H1 (cell line): ENCODE results near the gene EPHA6. TPM values are rescaled to one million over a fixed set of nuclear protein-coding genes. Genes with fewer than 3 reads are reported as not detected.

ENCODE experiments used
- CTCF ChIA-PET: fragments of 300-600 bp; sonication (Branson Sonifier 250); formaldehyde crosslinking; loops from one replicate; lab custom pipeline; 2021; ENCODE audit not compliant: partially characterized antibody; lab: Charles Lee
- POLR2A ChIA-PET: fragments of 300-600 bp; sonication (Branson Sonifier 250); formaldehyde crosslinking; loops from one replicate; lab custom pipeline; 2021; ENCODE audit warnings: inconsistent platforms; ENCODE audit not compliant: partially characterized antibody; lab: Charles Lee
- DNase-seq, 2 experiments: peaks; one replicate each; pipeline versions ENCODE4 v3.0.0 to v3.0.0-alpha.2; 2010 to 2022; ENCODE audit warnings: low spot score in 2 of 2, low read depth in 1 of 2, mixed read lengths in 1 of 2
- FAIRE-seq: peaks from 2 replicates; lab custom pipeline; 2011; peaks lifted over from hg19 to GRCh38; lab: Jason Lieb, UNC
- H2AFZ ChIP-seq: 2 replicates; pipeline ENCODE4 v1.8.1; 2012; ENCODE audit warnings: low read length, inconsistent platforms
- H2AK5ac ChIP-seq: 2 replicates; pipeline ENCODE4 v1.6.1; 2013; ENCODE audit warnings: low read depth, low read length
- H2BK120ac ChIP-seq: replicated peaks from 2 replicates; pipeline ENCODE3; 2013; ENCODE audit warnings: low read depth, low read length, inconsistent platforms
- H2BK12ac ChIP-seq: 2 replicates; pipeline ENCODE4 v1.6.1; 2013; ENCODE audit warnings: low read depth, low read length
- H2BK15ac ChIP-seq: 2 replicates; pipeline ENCODE4 v1.6.1; 2013; ENCODE audit warnings: low read length
- H2BK20ac ChIP-seq: 2 replicates; pipeline ENCODE4 v1.6.1; 2013; ENCODE audit warnings: low read length
- H2BK5ac ChIP-seq: 2 replicates; pipeline ENCODE4 v1.6.1; 2013; ENCODE audit warnings: low read depth, low read length
- H3K14ac ChIP-seq: 2 replicates; pipeline ENCODE4 v1.6.1; 2013; ENCODE audit warnings: inconsistent platforms; ENCODE audit not compliant: insufficient read length
- H3K18ac ChIP-seq: 2 replicates; pipeline ENCODE4 v1.6.1; 2013; ENCODE audit warnings: low read length; ENCODE audit errors: extremely low read depth
- H3K23ac ChIP-seq: 2 replicates; pipeline ENCODE4 v1.6.1; 2013; ENCODE audit warnings: inconsistent platforms; ENCODE audit not compliant: insufficient read length
- H3K23me2 ChIP-seq: 2 replicates; pipeline ENCODE4 v1.6.1; 2013; ENCODE audit warnings: low read depth, low read length
- H3K27ac ChIP-seq: 2 replicates; pipeline ENCODE4 v1.6.1; 2011; ENCODE audit warnings: low read depth, low read length, inconsistent platforms
- H3K27me3 ChIP-seq, 4 experiments: replicated peaks in 1 of 4; 1 replicate in 1 of 4; 2 replicates in 3 of 4; pipeline versions ENCODE4 v1.6.1 to v1.8.1; 2011 to 2013; ENCODE audit warnings: low read length in 3 of 4, mild to moderate bottlenecking in 3 of 4, inconsistent platforms in 2 of 4, mixed read lengths in 2 of 4, moderate library complexity in 1 of 4; ENCODE audit not compliant: control insufficient read depth in 3 of 4, insufficient read depth in 3 of 4; ENCODE audit errors: extremely low read depth in 1 of 4
- H3K36me3 ChIP-seq, 4 experiments: 2 replicates each; pipeline versions ENCODE4 v1.6.1 to v1.8.1; 2011 to 2013; ENCODE audit warnings: mild to moderate bottlenecking in 4 of 4, low read length in 3 of 4, moderate library complexity in 2 of 4, control low read depth in 1 of 4, inconsistent platforms in 1 of 4; ENCODE audit not compliant: insufficient read depth in 4 of 4, control insufficient read depth in 2 of 4
- H3K4ac ChIP-seq: replicated peaks from 2 replicates; pipeline ENCODE3; 2013; ENCODE audit warnings: low read length, low read depth, mixed read lengths, inconsistent platforms; ENCODE audit not compliant: insufficient read length
- H3K4me1 ChIP-seq, 4 experiments: replicated peaks in 1 of 4; 1 replicate in 1 of 4; 2 replicates in 3 of 4; pipeline versions ENCODE4 v1.6.1 to v1.8.1; 2011 to 2013; ENCODE audit warnings: low read length in 3 of 4, inconsistent platforms in 2 of 4, mixed read lengths in 1 of 4; ENCODE audit not compliant: insufficient read depth in 4 of 4, control insufficient read depth in 3 of 4
- H3K4me2 ChIP-seq, 2 experiments: 2 replicates each; pipeline versions ENCODE4 v1.6.1 to v1.8.1; 2011 to 2013; ENCODE audit warnings: low read depth in 2 of 2, low read length in 2 of 2, control low read depth in 1 of 2, inconsistent platforms in 1 of 2, mild to moderate bottlenecking in 1 of 2; ENCODE audit not compliant: insufficient read depth in 1 of 2
- H3K4me3 ChIP-seq, 4 experiments: fragments of 200-600, 300-600 bp in 1 of 4; sonication (generic), shearing (Covaris generic), sonication (Bioruptor Twin) in 1 of 4; 2 replicates each; pipeline versions ENCODE4 v1.5.1 to v1.8.1; 2011 to 2016; ENCODE audit warnings: low read length in 4 of 4, low read depth in 3 of 4, control low read depth in 2 of 4, inconsistent platforms in 2 of 4, mild to moderate bottlenecking in 2 of 4, mixed read lengths in 1 of 4, moderate library complexity in 1 of 4; ENCODE audit not compliant: insufficient read depth in 2 of 4; ENCODE audit errors: extremely low read depth in 1 of 4
- H3K56ac ChIP-seq: replicated peaks from 2 replicates; pipeline ENCODE3; 2013; ENCODE audit warnings: low read depth, mild to moderate bottlenecking, mixed read lengths, low read length, inconsistent platforms; ENCODE audit not compliant: insufficient read length
- H3K79me1 ChIP-seq: 2 replicates; pipeline ENCODE4 v1.6.1; 2013; ENCODE audit warnings: low read depth, low read length, control low read depth
- H3K79me2 ChIP-seq, 2 experiments: 2 replicates each; pipeline versions ENCODE4 v1.6.1 to v1.8.1; 2012 to 2013; ENCODE audit warnings: low read length in 2 of 2, mild to moderate bottlenecking in 2 of 2, inconsistent platforms in 1 of 2; ENCODE audit not compliant: insufficient read depth in 2 of 2, control insufficient read depth in 1 of 2
- H3K9ac ChIP-seq, 4 experiments: replicated peaks in 1 of 4; 1 replicate in 1 of 4; 2 replicates in 3 of 4; pipeline versions ENCODE4 v1.6.1 to v1.8.1; 2011 to 2013; ENCODE audit warnings: low read depth in 3 of 4, low read length in 3 of 4, control low read depth in 2 of 4, mild to moderate bottlenecking in 2 of 4, moderate library complexity in 2 of 4, inconsistent platforms in 1 of 4; ENCODE audit errors: extremely low read depth in 1 of 4
- H3K9me3 ChIP-seq, 2 experiments: 2 replicates each; pipeline versions ENCODE4 v1.6.1 to v1.8.1; 2012 to 2013; ENCODE audit warnings: mild to moderate bottlenecking in 2 of 2, moderate library complexity in 2 of 2, control low read depth in 1 of 2, inconsistent platforms in 1 of 2, low read depth in 1 of 2, low read length in 1 of 2, mixed read lengths in 1 of 2; ENCODE audit not compliant: insufficient read depth in 2 of 2
- H4K20me1 ChIP-seq, 2 experiments: replicated peaks in 1 of 2; 2 replicates each; pipeline versions ENCODE3 to v1.8.1; 2011 to 2013; ENCODE audit warnings: inconsistent platforms in 2 of 2, low read length in 2 of 2, mild to moderate bottlenecking in 1 of 2; ENCODE audit not compliant: insufficient read depth in 2 of 2, control insufficient read depth in 1 of 2
- H4K5ac ChIP-seq: 2 replicates; pipeline ENCODE4 v1.6.1; 2013; ENCODE audit warnings: low read length, low read depth, mixed read lengths, inconsistent platforms; ENCODE audit not compliant: insufficient read length
- H4K8ac ChIP-seq: 2 replicates; pipeline ENCODE4 v1.8.0; 2013; ENCODE audit warnings: mild to moderate bottlenecking, moderate library complexity, low read length, inconsistent platforms; ENCODE audit not compliant: insufficient read depth; ENCODE audit errors: extremely low read depth
- H4K91ac ChIP-seq: replicated peaks from 2 replicates; pipeline ENCODE3; 2013; ENCODE audit warnings: low read length, mixed read lengths, inconsistent platforms; ENCODE audit not compliant: insufficient read length
- ASH2L ChIP-seq: fragments of 200-600, 300-600 bp; sonication (generic); IDR thresholded peaks from one replicate; pipeline ENCODE4 v1.7.1; 2017; ENCODE audit warnings: low read length
- CBX5 ChIP-seq: fragments of 300-800, 300-1000 bp; sonication (generic); IDR thresholded peaks from 2 replicates; pipeline ENCODE4 v1.7.1; 2016; ENCODE audit warnings: antibody characterized with exemption, low read length, low read depth
- CBX8 ChIP-seq: fragments of 300-800, 300-1000 bp; sonication (generic); IDR thresholded peaks from 2 replicates; pipeline ENCODE4 v1.7.1; 2016; ENCODE audit warnings: low read depth, low read length, borderline replicate concordance
- EZH2 ChIP-seq: fragments of 200-600 bp; sonication (generic); IDR thresholded peaks from 2 replicates; pipeline ENCODE4 v1.7.1; 2012; ENCODE audit warnings: low read depth, mild to moderate bottlenecking, moderate library complexity, low read length, inconsistent platforms; ENCODE audit not compliant: severe bottlenecking
- GTF2F1 ChIP-seq: IDR thresholded peaks from 2 replicates; pipeline ENCODE4 v1.6.1; 2012; ENCODE audit warnings: low read depth, low read length, improper control_type of control experiment, borderline replicate concordance
- KDM4A ChIP-seq: IDR thresholded peaks from one replicate; pipeline ENCODE4 v1.7.1; 2012; ENCODE audit warnings: low read depth, mild to moderate bottlenecking, moderate library complexity, low read length, inconsistent platforms; ENCODE audit not compliant: severe bottlenecking
- MAFK ChIP-seq: IDR thresholded peaks from 2 replicates; pipeline ENCODE4 v1.6.1; 2012; ENCODE audit warnings: low read depth, mild to moderate bottlenecking, improper control_type of control experiment, low read length
- NRF1 ChIP-seq: IDR thresholded peaks from 2 replicates; pipeline ENCODE4 v1.6.1; 2011; ENCODE audit warnings: mild to moderate bottlenecking, low read depth, low read length, improper control_type of control experiment
- SIX5 ChIP-seq: IDR thresholded peaks from 2 replicates; pipeline ENCODE4 v1.6.1; 2011; ENCODE audit warnings: mild to moderate bottlenecking, low read depth, low read length
- SP2 ChIP-seq: IDR thresholded peaks from 2 replicates; pipeline ENCODE4 v1.6.1; 2012; ENCODE audit warnings: mild to moderate bottlenecking, low read length, inconsistent platforms
- SP4 ChIP-seq: IDR thresholded peaks from 2 replicates; pipeline ENCODE4 v1.6.1; 2012; ENCODE audit warnings: low read length, inconsistent platforms
- SRF ChIP-seq: IDR thresholded peaks from 2 replicates; pipeline ENCODE4 v1.6.1; 2011; ENCODE audit warnings: mild to moderate bottlenecking, low read depth, low read length, moderate library complexity
- YY1 ChIP-seq: IDR thresholded peaks from 2 replicates; pipeline ENCODE4 v1.6.1; 2011; ENCODE audit warnings: low read depth, mild to moderate bottlenecking, low read length
- WGBS, 2 experiments: shearing (Covaris generic) in 1 of 2; methylation state at CpG; one replicate each; pipeline versions ENCODE4 v1.1.6 to v1.1.7; 2013 to 2015; ENCODE audit warnings: low lambda C conversion rate in 2 of 2, mixed read lengths in 2 of 2, inconsistent platforms in 1 of 2, low coverage in 1 of 2, missing lambda C conversion rate in 1 of 2; ENCODE audit not compliant: insufficient replicate concordance in 2 of 2, insufficient coverage in 1 of 2, insufficient read length in 1 of 2; ENCODE audit errors: extremely low coverage in 1 of 2, missing lambda C conversion rate in 1 of 2; 5-methylcytosine and 5-hydroxymethylcytosine counted together
- polyA plus RNA-seq, 7 experiments: library from polyadenylated mRNA; depleted of rRNA in 3 of 7; stranded (reverse) in 5 of 7; unstranded in 2 of 7; fragments of >200 nt in 5 of 7; fragments of 200-250 nt in 2 of 7; gene quantifications; 1 replicate in 5 of 7; 2 replicates in 1 of 7; 4 replicates in 1 of 7; pipeline versions ENCODE4 v1.2.1 to v1.2.3, GENCODE V29; 2011 to 2013; ENCODE audit warnings: missing spikeins in 2 of 7, mixed read lengths in 2 of 7
- total RNA-seq: library from RNA; stranded (reverse); fragmentation: NEBNext Ultra II Directional; extraction: Animal tissue kit (Norgen Biotek cat#: 25700); gene quantifications from 2 replicates; pipeline ENCODE4 v1.2.1, GENCODE V29; 2021
- TF ChIP-seq, protein P1 (sequence below): IDR thresholded peaks from 2 replicates; pipeline ENCODE4 v1.6.1; 2012; ENCODE audit warnings: low read length, inconsistent platforms

Gene EPHA6
- total and polyA plus RNA-seq, 2 of the 8 experiments (the other 6 are each of a cell fraction or from before 2014, with no cell fraction given) = 0.83 to 3.2 TPM

DNA sequence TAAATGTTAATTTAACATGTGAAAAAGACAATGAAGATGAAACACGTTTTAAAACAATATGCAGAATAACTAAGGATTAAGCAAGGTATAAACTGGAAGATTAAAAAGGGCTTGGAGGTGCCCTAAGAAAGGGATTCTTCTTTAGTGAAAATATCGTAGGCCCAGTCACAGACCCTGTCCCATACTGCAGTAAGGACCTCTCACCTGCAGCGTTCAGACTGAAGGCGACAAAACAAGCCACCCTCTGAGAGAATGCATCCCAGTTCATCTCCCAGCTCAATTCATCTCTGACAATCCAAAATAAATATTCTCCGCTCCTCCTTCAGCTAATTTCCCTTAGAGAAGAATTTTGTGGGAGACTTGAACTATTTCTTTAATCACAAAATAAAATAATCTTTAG lies 847.9 kb downstream of the EPHA6 start:
- Histone ChIP-seq H2BK5ac (no peak overlapping the region), H2BK12ac (no peak overlapping the region), H2BK15ac (no peak overlapping the region), H3K36me3 (no peaks in the 10 kb centered on the region), H3K27me3 (no peaks in the 10 kb centered on the region), H3K18ac (no peak overlapping the region), H4K8ac (no peak overlapping the region), H3K14ac (no peak overlapping the region), H2AFZ (no peak overlapping the region), H3K4ac (no peak overlapping the region), H3K27ac (no peak overlapping the region), H3K56ac (no peak overlapping the region), H3K79me2 (no peaks in the 10 kb centered on the region), H3K4me1 (peaks cover 0 to 5% (median 2%) of the 10 kb centered on the region in 4 experiments; a peak in 3 of 7 replicates), H3K79me1 (no peaks in the 10 kb centered on the region), H3K4me3 (no peak overlapping the region; a peak in 1 of 8 replicates), H4K20me1 (no peaks in the 10 kb centered on the region), H3K9me3 (no peaks in the 10 kb centered on the region), H3K9ac (no peak overlapping the region), H4K91ac (no peak overlapping the region), H3K23me2 (no peaks in the 10 kb centered on the region), H2AK5ac (no peak overlapping the region), H3K4me2 (peak overlapping the region; percentile 10 to 11; a peak in 1 of 4 replicates), H2BK120ac (no peak overlapping the region), H2BK20ac (no peak overlapping the region), H3K23ac (no peak overlapping the region), H4K5ac (no peak overlapping the region)
- WGBS, 2 experiments = 40% methylated on average over 5 of the region's 5 CpGs; no CpG with 5 or more reads in 1 of the 2 experiments
- FAIRE-seq (no peak), DNase-seq (no peak)
- POLR2A ChIA-PET = no interaction called here
- CTCF ChIA-PET = interaction anchor here (1.1 to 1.6 kb wide), 3 partner anchors 25 to 58 kb away, joined by 3 to 8 read pairs (median 4); no protein-coding TSS in a partner anchor
- TF ChIP-seq SIX5 = no peak
- no peak for TF ChIP-seq CBX5
- TF ChIP-seq MAFK = no peak
- no peak for TF ChIP-seq SRF
- TF ChIP-seq EZH2 = no peak
- TF ChIP-seq KDM4A = no peak
- no peak for TF ChIP-seq YY1
- no peak for TF ChIP-seq NRF1
- TF ChIP-seq, protein P1, sequence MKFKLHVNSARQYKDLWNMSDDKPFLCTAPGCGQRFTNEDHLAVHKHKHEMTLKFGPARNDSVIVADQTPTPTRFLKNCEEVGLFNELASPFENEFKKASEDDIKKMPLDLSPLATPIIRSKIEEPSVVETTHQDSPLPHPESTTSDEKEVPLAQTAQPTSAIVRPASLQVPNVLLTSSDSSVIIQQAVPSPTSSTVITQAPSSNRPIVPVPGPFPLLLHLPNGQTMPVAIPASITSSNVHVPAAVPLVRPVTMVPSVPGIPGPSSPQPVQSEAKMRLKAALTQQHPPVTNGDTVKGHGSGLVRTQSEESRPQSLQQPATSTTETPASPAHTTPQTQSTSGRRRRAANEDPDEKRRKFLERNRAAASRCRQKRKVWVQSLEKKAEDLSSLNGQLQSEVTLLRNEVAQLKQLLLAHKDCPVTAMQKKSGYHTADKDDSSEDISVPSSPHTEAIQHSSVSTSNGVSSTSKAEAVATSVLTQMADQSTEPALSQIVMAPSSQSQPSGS = no peak
- TF ChIP-seq ASH2L = no peak
- no peak for TF ChIP-seq SP2
- TF ChIP-seq CBX8 = no peak
- TF ChIP-seq GTF2F1 = no peak
- no peak for TF ChIP-seq SP4
